SIG-M5 (cell line): ENCODE data around the gene C2CD4A.
A peak's percentile ranks its signal among the peaks of the same experiment; 100 is the strongest.
"Not testable (repeated sequence)": the region's sequence is repeated elsewhere in the genome, so short reads cannot be mapped to it uniquely, and the experiment has no call there.

Source experiments
- DNase-seq: peaks from one replicate; lab custom pipeline; 2025; lab: John Stamatoyannopoulos, UW

C2CD4A gene, protein sequence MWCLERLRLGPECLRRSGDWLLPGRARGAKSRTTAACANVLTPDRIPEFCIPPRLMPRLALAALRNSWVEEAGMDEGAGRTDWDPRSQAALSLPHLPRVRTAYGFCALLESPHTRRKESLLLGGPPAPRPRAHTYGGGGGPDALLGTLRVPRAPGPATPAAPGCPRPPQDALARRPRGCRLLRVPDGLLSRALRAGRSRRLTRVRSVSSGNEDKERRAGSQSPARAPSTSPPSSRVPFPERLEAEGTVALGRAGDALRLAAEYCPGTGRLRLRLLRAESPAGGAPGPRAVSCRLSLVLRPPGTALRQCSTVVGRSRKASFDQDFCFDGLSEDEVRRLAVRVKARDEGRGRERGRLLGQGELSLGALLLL

DNA sequence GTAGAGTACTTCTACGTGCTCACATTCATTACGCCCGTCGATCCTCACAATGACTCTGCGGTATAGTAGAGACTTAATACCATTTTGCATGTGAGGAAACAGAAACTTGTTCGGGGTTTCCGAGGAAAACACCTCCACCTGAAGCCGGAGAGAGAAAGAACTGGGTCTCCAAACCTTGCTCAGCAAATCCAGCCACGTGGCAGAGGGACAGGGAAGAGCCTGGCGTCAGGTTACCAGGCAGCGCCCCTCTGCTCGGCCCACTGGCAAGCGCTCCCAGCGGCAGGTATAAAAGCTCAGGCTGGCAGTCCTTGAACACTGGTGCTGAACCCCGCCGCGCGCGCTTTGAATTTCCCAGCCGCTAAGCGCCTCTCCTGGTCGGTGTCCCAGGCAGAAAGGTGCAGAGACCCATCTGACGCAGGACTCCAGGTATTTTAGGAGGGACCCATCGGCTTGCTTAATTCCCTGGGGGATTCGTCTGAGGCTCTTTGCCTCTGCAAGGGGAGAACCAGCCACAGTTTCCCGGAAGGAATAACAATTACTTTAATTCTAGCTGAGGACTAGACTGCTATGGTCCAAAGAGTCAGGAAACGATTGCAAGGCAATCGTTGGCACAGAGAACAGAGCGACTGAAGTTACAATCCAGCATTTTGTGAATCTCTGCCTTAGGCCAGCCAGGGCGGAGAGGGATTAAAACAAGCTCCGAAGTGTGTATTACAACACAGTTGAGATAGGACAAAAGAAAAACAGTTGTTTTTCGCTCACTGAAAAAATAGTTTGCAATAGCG is at the start of gene C2CD4A:
Gene C2CD4A, plus strand, starts transcription at position 315 of the 785 bp plus-strand sequence. CDS start 637 bp downstream, outside the sequence.
- DNase-seq = no peak

DNA sequence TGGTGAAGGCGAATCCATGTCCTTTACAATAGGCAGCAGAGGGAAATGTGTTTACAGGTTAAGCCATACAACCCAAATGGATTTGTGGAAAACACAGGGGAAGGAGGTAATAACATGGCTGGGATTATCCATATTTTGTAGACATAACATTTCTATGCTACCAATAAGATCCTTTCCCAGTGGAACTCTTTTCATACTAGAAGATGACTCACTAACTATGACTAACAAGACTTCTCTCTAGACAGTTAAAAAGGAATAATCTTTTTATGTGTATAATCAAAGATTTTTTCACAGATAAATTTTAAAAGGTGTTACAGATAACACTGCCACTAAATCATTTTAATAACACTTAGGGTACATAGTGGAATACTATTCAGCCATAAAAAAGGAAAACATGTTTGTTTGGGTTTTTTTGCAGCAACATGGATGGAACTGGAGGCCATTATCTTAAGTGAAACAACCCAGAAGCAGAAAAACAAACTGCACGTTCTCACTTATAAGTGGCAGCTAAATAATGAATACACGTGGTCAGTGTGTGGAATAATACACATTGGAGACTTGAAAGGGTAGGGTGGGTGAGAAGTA is 46.1 kb upstream of the C2CD4A start:
- no peak for DNase-seq

DNA sequence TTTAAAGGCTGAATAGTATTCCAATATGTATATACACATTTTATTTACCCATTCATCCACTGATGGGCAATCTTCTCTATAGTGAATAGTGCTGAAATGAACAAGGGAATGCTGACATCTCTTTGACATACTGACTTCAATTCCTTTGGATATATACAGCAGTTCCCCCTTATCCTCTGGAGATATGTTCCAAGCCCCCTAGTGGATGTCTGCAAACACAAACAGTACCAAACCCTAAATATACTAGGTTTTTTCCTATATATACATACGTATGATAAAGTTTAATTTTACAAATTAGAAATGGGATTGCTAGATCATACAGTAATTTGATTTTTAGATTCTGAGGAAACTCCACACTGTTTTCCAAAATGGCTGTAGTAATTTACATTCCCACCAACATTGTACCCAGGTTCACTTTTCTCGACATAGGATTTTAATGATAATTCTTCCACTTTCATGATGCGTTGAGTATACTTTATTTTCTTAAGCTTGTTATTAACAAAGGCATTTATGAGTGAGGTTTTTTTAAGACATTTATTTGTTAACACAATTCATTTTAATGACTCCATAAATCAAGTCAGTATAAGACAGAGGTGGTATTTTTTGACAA is 44.7 kb upstream of the C2CD4A start:
- no peak for DNase-seq

DNA sequence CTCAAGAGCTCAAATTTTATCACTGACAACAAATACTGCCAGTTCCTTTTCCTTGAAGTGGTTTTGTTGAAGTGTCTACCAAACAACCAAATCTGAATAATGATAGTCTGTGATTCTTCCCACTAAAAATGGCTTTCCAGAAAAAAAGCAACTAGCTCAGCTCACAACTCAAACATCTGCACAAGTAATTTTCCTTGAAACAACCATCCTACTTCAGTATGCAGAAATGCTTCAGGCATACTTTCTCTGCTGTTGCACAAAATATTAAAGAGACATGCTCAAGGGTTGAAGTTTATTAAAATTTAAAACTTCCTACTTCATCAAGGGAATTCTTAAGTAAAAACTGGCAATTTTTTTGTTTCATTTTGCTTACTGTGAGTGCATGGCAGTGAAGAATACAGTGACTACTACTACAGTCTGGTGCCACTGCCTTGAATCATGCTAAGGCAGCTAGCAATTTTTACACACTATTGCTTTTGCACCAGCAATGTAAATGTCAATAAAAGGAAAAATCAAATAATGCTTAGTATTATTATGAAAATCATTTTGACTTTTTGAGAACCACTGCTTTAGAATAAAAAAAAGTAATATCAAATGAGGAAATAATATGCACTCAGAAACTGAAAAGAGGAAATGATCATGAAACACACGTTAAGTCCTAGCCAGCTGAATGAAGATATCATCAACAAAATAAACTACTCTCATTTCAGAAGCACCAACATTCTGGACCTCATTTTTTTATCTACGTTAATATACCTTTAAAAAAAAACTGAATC is 40.1 kb upstream of the C2CD4A start:
- no peak for DNase-seq

DNA sequence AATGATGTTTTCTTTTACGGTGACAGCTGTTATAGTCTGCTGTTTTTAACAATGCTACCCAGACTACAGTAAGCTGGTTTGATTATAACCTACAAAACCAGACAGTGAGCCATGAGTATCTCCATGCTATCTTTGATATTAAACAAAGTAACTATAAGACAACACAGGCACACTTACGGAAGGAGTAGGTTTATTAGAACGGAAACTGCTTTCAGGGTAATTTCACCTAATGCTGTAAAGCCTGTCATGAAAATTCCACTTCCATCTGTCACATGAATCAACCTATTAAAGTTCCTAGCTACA is 39.6 kb upstream of the C2CD4A start:
- no peak for DNase-seq

DNA sequence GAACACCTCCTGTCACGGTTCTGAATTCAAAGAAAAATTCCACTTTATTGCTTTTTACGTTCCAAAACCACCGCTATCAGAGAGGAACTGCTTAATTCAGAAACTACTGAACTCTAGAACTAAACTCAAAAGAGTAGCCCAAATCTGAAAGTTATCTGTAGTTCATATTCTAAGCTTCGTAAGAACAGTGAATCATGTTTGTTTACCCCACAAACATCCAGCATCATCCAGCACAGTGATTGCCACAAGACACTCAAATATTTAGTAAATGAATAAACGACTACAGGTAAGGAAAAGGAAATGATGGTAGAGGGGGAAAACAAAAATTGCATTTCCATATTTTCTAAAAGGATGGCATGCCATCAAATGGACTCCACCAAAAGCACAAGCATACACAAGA is 38.9 kb upstream of the C2CD4A start:
- no peak for DNase-seq

DNA sequence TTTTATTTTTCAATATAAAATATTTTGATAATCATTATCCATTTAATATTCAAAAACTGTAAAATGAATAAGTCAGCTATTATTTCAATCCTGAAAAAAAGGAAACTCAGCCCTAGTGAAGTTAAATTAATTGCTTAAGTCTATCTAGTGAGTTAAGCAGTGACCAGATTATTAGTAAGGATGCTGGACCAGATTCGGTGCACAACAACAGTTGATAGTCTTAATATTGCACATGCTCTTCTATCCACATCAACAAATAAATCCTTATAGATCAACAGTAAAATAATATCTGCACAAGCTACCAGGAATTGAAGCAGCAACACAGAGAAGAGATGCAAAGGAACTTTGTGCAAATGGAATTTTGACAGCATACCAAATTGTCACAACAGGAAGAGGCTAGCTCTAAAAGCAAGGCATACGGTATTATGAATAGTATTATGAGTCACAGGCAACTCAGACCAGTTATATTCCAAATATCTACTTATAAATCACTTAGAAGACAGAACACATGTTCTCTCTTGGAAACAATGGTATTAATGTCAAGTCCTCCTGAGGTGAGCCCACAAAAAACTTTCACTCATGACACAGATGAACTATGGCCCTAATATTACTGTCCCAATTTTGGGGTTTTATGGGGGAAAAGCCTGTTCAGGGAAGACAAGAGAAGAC is 31.4 kb upstream of the C2CD4A start:
- DNase-seq = no peak

DNA sequence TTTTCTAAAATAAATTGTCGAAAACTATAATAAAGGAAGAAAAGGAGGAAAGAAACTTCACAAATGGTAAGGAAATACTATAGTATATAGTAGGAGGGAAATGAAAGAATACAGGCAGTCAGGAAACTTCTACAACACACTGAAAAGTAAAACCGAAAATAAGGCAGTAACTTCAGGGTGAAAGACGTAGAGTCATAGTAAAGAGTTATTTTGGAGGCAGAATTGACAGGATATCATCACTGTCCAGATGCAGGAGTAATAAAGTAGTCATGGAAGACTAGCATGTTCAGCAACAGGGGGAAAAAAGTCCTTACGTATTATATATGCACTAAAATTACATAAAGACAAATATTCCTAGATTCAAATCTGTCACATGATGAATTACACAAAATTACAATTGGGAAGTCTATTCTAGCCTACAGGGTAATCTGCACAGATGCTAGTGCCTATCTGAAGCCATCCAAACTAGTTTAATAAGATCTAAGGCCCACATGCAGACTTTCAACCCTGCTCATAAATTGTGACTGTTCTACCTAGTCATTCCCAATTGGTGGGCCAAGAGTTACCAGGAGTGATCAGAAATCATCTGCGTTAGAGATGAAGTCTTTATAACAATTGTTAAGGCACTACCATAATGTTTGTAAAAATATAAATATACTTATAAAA is 20.6 kb upstream of the C2CD4A start:
- DNase-seq = no peak

DNA sequence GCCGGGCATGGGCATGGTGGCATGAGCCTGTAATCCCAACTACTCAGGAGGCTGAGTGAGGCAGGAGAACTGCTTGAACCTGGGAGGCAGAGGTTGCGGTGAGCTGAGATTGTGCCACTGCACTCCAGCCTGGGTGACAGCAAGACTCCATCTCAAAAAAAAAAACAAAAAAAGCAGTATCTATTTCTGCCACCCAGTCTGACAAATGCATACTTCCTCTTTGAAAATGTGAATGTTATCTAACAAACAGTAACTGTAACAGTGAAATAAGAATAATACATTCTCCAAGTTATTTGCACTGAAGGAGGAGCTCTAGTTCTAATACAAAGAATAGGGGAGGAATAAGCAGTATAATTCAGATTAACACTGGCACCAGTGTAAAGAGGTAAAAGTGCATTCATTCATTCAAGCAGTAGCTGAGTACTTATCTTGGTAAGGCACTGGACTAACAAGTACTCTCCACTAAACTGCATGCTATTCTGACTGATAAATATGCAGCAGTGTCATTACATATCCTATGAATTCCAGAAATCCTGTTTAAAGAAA is 19.4 kb upstream of the C2CD4A start:
- DNase-seq = no peak

DNA sequence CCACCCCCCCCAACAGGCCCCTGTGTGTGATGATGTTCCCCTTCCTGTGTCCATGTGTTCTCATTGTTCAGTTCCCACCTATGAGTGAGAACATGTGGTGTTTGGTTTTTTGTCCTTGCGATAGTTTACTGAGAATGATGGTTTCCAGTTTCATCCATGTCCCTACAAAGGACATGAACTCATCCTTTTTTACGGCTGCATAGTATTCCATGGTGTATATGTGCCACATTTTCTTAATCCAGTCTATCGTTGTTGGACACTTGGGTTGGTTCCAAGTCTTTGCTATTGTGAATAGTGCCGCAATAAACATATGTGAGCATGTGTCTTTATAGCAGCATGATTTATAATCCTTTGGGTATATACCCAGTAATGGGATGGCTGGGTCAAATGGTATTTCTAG is 18.5 kb upstream of the C2CD4A start:
- DNase-seq = not testable (repeated sequence)

DNA sequence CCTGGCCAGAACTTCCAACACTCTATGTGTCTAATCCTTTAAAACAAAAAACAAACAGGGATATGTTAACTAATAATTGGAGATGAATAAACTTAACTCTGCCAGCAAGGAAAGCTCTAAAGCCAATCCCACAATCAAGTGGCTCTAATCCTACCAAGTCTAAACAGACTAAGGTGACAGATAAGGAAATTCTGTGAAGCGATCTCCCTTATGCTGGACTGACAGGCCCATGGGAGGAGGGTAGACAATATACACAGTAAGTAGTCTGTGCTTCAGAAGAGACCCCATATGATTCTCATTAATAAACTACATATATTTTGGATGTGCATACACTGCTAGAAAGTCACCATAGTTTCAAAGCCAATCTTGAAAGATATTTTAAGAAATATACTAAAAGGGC is 16.7 kb upstream of the C2CD4A start:
- DNase-seq = no peak

DNA sequence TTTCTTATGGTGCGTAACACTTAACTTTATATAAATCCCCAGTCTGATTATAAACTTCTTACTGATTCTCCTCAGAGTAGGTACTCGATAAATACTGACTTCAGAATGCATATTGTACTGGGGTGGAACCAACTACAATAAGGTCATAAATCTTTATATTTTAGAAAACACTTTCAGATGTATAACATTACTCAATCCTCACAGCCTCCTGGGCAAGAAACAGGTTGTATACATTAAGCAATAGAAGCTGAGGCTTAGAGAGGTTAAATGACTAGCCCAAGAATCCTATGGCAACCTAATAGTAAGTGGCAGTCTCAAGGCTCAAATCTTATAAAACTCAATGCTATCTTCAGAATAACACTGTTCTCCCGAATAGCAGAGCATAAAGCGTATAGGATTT is 15.6 kb upstream of the C2CD4A start:
- no peak for DNase-seq

DNA sequence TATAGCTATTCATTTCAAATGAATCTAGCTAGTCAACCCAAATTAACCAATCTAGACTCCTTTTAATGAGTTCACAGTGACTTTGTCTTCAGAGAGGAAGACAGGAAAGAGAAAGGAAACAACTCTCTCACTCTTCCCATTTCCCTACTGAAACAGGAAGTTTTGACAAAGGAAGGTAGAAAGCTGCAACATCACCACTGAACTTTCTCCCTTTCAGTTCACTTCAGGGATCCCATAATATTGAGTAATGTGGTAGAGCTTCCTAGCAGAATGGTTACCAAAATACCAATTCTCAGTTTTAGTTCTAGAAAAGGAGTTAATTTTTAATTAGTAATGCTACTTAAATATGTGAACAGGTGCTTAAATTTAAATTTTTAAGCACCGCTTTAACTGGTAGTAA is 14.1 kb upstream of the C2CD4A start:
- DNase-seq = no peak

DNA sequence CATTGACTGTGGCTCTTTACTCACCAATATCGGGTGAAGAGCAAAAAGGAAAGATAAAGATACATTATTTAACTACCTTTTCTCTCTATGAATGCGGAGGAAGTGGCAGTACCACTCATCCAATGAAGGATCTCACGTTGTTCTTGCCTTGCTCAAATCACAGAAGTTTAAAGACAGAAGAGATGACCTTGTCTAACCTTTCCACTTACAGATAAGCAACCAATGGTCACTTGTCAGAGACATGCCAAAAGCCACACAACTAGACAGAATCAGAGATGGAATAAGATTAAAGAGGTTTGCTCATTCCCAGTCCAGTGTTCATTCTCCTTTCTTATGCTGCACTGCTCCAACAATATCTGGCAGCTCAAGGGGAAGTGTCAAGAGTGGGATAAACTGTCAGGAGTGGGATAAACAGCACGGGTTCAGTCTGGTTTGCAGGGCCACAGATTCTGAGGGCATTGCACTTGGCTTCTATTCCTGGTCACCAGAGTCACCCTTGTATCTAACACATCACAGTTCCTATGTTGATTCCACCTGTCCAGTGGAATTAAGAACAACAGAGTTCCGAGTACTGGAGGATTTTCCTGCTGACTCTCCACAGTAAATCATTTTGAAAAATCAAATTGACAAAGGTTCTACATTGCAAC is 13.2 kb upstream of the C2CD4A start:
- no peak for DNase-seq

DNA sequence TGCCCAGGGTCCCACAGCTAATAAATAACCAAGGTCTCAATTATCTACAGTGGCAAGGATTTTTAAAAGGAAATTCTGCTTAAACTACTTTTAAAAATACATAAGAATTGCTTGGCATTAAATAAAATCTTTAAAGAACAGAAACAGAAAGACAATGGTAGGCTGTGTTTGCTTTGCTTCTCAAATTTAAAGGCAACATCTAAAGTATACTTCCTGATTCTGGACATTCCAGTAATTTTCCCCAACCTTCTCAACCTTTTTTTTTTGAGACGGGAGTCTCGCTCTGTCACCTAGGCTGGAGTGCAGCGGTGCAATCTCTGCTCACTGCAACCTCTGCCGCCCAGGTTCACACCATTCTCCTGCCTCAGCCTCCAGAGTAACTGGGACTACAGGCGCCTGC is 11.8 kb upstream of the C2CD4A start:
- DNase-seq = no peak

DNA sequence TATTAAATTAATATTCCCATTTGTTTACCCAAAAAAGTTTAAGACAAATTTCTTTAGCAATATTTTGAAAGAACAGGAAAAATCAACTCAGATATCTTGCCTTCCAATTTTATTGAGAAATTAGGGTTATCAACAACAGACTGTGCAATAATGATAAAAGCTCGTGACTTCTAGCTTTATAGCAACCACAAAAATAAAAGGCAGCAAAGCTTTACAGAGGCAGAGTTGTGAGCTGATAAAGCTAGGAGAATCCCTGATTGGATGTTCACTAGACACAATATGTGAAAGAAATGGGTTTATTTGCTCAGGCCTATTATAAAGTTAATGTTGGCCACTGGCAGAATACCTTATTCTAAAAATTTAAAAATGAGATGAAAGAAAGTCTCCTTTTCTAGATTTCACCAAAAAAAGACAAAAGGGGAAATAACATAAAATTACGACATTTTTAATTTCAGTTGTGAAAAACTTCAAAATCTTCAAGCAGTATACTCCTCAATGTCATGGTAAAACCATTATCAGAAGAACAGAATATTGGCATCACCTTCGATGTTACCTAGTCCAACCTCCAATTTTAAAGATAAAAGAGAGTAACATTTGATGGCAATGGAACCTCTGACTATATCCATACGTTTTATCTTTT is 9.3 kb upstream of the C2CD4A start:
- no peak for DNase-seq

DNA sequence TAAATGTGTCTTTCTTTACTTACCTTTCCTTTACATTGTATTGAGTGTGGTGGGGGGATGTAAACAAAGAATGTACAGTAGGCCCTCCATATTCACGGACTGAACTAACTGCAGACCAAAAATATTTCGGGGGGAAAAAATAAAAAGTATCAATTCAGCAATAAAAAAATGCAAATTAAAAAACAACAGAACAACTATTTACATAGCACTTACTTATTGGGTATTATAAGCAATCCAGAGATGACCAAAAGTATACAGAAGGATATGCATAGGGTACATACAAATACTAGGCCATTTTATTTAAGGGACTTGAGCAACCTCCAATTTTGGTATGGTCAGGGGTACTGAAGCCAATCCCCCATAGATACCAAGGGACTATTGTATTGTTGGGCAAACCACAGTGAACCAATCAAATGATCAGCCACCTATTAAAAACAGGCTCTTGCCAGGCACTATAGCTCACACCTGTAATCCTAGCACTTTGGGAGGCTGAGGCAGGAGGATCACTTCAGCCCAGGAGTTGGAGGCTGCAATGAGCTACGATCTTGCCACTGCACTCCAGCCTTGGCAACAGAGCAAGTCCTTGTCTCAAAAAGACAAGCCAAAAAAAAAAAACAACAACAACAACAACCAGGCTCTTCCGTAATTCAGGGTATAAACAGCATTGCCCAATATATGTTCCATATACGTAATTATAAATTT is 8.3 kb upstream of the C2CD4A start:
- DNase-seq = no peak

DNA sequence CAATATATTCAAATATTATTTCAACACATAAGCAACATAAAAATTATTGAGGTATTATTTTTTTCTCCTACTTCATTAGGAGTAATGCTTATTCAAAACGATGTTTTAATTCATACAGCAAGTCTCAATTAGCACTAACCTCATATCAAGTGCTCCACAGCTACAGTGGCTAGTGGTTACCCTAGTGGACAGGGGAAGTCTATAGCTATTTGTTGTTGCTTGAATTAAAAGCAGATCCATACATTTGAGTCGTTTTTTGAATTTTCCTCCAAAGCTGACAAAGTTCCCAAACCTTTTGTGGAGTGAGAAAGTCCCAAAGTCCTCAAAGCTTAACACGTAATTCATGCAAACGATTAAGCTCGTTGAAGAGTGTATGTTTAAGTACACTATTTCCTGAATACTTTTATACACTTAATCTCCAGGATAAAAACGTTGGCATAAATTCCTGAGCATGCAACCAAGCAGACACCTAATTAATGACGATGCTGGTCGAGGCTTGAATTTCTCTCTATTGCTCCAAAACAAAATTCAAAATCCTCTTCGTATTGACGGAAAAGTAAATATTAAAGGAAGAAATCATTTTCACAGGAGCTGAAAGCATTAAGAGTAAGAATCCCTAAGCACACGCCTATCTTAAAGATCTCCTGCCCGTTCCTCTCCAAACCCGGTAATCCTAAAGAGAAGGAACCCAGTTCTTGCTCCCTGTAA is 7.5 kb upstream of the C2CD4A start:
- no peak for DNase-seq

DNA sequence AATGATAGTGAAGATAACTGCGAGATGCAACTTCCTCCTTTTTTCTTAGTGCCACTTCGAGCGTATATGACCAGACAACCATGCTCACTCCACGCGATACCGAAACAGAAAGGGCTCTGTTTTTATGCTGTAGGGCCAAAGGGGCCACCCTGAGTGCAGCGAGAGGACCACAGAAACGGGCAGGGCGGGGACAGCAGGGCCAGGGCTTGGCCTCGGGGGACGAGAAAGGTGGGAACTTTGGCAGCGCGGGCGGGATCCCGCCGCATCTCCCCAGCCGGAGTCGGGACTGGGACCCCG is 7.0 kb upstream of the C2CD4A start:
- DNase-seq = peak; percentile 68
